H9 (cell line): ENCODE measurements around the gene COG2. TPM values are rescaled to one million over a fixed set of nuclear protein-coding genes. Genes with fewer than 3 reads are reported as not detected.

Source experiments
- DNase-seq: peaks from one replicate; pipeline ENCODE4 v3.0.0-alpha.2; 2017
- H2AFZ ChIP-seq: one replicate; pipeline ENCODE4 v1.6.1; 2013; ENCODE audit warnings: mild to moderate bottlenecking, low read length, control low read depth, moderate library complexity
- H2AK5ac ChIP-seq: 2 replicates; pipeline ENCODE4 v1.6.1; 2013; ENCODE audit warnings: low read length, control low read depth, mixed read lengths; ENCODE audit not compliant: insufficient read length
- H2BK120ac ChIP-seq: one replicate; pipeline ENCODE4 v1.6.1; 2013; ENCODE audit warnings: low read depth, mild to moderate bottlenecking, low read length, control low read depth, inconsistent platforms; ENCODE audit not compliant: poor library complexity, severe bottlenecking
- H2BK12ac ChIP-seq: 2 replicates; pipeline ENCODE4 v1.6.1; 2013; ENCODE audit warnings: low read length, control low read depth, mixed read lengths, low read depth; ENCODE audit not compliant: insufficient read length
- H2BK15ac ChIP-seq: 2 replicates; pipeline ENCODE4 v1.6.1; 2013; ENCODE audit warnings: low read depth, low read length, control low read depth
- H2BK20ac ChIP-seq: one replicate; pipeline ENCODE4 v1.6.1; 2013; ENCODE audit warnings: low read depth, mild to moderate bottlenecking, low read length, control low read depth, inconsistent platforms; ENCODE audit not compliant: poor library complexity, severe bottlenecking
- H2BK5ac ChIP-seq: 2 replicates; pipeline ENCODE4 v1.6.1; 2013; ENCODE audit warnings: low read length, control low read depth, mixed read lengths; ENCODE audit not compliant: insufficient read length
- H3K14ac ChIP-seq: 2 replicates; pipeline ENCODE4 v1.6.1; 2013; ENCODE audit warnings: low read length, control low read depth; ENCODE audit not compliant: insufficient read depth
- H3K18ac ChIP-seq: 2 replicates; pipeline ENCODE4 v1.6.1; 2013; ENCODE audit warnings: low read depth, mild to moderate bottlenecking, mixed read lengths, low read length, control low read depth; ENCODE audit not compliant: insufficient read length
- H3K23ac ChIP-seq: 2 replicates; pipeline ENCODE4 v1.6.1; 2013; ENCODE audit warnings: low read length, control low read depth, mixed read lengths, low read depth; ENCODE audit not compliant: insufficient read length
- H3K23me2 ChIP-seq: 2 replicates; pipeline ENCODE4 v1.6.1; 2013; ENCODE audit warnings: low read depth, mild to moderate bottlenecking, mixed read lengths, low read length, control low read depth; ENCODE audit not compliant: insufficient read length, poor library complexity, severe bottlenecking
- H3K27ac ChIP-seq: 2 replicates; pipeline ENCODE4 v1.5.1; 2013; ENCODE audit warnings: low read length, control low read depth, mixed read lengths, low read depth; ENCODE audit not compliant: insufficient read length
- H3K27me3 ChIP-seq: 2 replicates; pipeline ENCODE4 v1.6.1; 2013; ENCODE audit warnings: low read length, control low read depth, inconsistent platforms; ENCODE audit not compliant: insufficient read depth
- H3K4ac ChIP-seq: 2 replicates; pipeline ENCODE4 v1.6.1; 2013; ENCODE audit warnings: low read depth, mild to moderate bottlenecking, control low read depth, inconsistent platforms, low read length, moderate library complexity
- H3K4me1 ChIP-seq: 2 replicates; pipeline ENCODE4 v1.6.1; 2013; ENCODE audit warnings: low read length, control low read depth, inconsistent platforms; ENCODE audit not compliant: insufficient read depth
- H3K4me2 ChIP-seq: 2 replicates; pipeline ENCODE4 v1.6.1; 2013; ENCODE audit warnings: low read length, control low read depth, mixed read lengths; ENCODE audit not compliant: insufficient read length, insufficient read depth
- H3K56ac ChIP-seq: 2 replicates; pipeline ENCODE4 v1.6.1; 2013; ENCODE audit warnings: low read depth, mild to moderate bottlenecking, mixed read lengths, low read length, control low read depth; ENCODE audit not compliant: insufficient read length
- H3K79me1 ChIP-seq: 2 replicates; pipeline ENCODE4 v1.6.1; 2013; ENCODE audit warnings: low read depth, mild to moderate bottlenecking, moderate library complexity, low read length, control low read depth, inconsistent platforms; ENCODE audit not compliant: insufficient read depth, poor library complexity, severe bottlenecking
- H3K79me2 ChIP-seq: 2 replicates; pipeline ENCODE4 v1.6.1; 2013; ENCODE audit warnings: low read length, control low read depth, inconsistent platforms; ENCODE audit not compliant: insufficient read depth
- H3K9ac ChIP-seq: 2 replicates; pipeline ENCODE4 v1.6.1; 2013; ENCODE audit warnings: low read length, control low read depth, mixed read lengths; ENCODE audit not compliant: insufficient read length; ENCODE audit errors: extremely low read depth
- H3K9me3 ChIP-seq: one replicate; pipeline ENCODE4 v1.6.1; 2013; ENCODE audit warnings: low read depth, low read length, inconsistent platforms; ENCODE audit not compliant: control insufficient read depth
- H3T11ph ChIP-seq: one replicate; pipeline ENCODE4 v1.6.1; 2013; ENCODE audit warnings: mild to moderate bottlenecking, low read length, control low read depth, inconsistent platforms
- H4K20me1 ChIP-seq: one replicate; pipeline ENCODE4 v1.6.1; 2013; ENCODE audit not compliant: control insufficient read depth, insufficient read length, insufficient read depth
- H4K5ac ChIP-seq: 2 replicates; pipeline ENCODE4 v1.6.1; 2013; ENCODE audit warnings: low read depth, mild to moderate bottlenecking, mixed read lengths, low read length, control low read depth; ENCODE audit not compliant: insufficient read length
- H4K8ac ChIP-seq: replicated peaks from 2 replicates; pipeline ENCODE4 v1.6.1; 2013; ENCODE audit warnings: low read length, control low read depth, mixed read lengths, low read depth; ENCODE audit not compliant: insufficient read length
- H4K91ac ChIP-seq: 2 replicates; pipeline ENCODE4 v1.6.1; 2013; ENCODE audit warnings: low read depth, mild to moderate bottlenecking, moderate library complexity, mixed read lengths, low read length, control low read depth; ENCODE audit not compliant: insufficient read length
- H3K27ac Mint-ChIP-seq, 3 experiments: 2 replicates in 2 of 3; 3 replicates in 1 of 3; pipeline ENCODE4 v1.8.0; 2020 to 2021; ENCODE audit warnings: mixed read lengths in 3 of 3, mild to moderate bottlenecking in 1 of 3, moderate library complexity in 1 of 3
- H3K27me3 Mint-ChIP-seq: 2 replicates; pipeline ENCODE4 v1.8.0; 2021; ENCODE audit warnings: low read depth, mild to moderate bottlenecking, moderate library complexity, mixed read lengths
- H3K36me3 Mint-ChIP-seq, 3 experiments: 2 replicates in 2 of 3; 3 replicates in 1 of 3; pipeline ENCODE4 v1.8.0; 2020 to 2021; ENCODE audit warnings: low read depth in 3 of 3, mixed read lengths in 3 of 3; ENCODE audit not compliant: insufficient read depth in 1 of 3
- H3K4me1 Mint-ChIP-seq, 2 experiments: 2 replicates each; pipeline ENCODE4 v1.8.0; 2020; ENCODE audit warnings: mixed read lengths in 2 of 2
- H3K4me3 Mint-ChIP-seq, 2 experiments: 2 replicates in 1 of 2; 3 replicates in 1 of 2; pipeline ENCODE4 v1.8.0; 2020 to 2021; ENCODE audit warnings: mild to moderate bottlenecking in 2 of 2, mixed read lengths in 2 of 2, moderate library complexity in 1 of 2
- H3K9me3 Mint-ChIP-seq, 2 experiments: 2 replicates in 1 of 2; 3 replicates in 1 of 2; pipeline ENCODE4 v1.8.0; 2020; ENCODE audit warnings: mild to moderate bottlenecking in 2 of 2, mixed read lengths in 2 of 2, moderate library complexity in 1 of 2
- CTCF ChIP-seq: fragments of 200-600 bp; sonication (generic); conservative IDR thresholded peaks from 3 replicates; pipeline ENCODE4 v1.8.0; 2021; ENCODE audit warnings: antibody characterized with exemption, mild to moderate bottlenecking
- WGBS: extraction: QIAGEN DNeasy Blood & Tissue Kit; methylation state at CpG from one replicate; pipeline ENCODE4 v1.1.7; 2013; ENCODE audit warnings: missing lambda C conversion rate, low lambda C conversion rate, mixed read lengths; ENCODE audit not compliant: insufficient read length; ENCODE audit errors: extremely low coverage; 5-methylcytosine and 5-hydroxymethylcytosine counted together
- total RNA-seq: library from RNA; stranded (reverse); gene quantifications from 2 replicates; pipeline ENCODE4 v1.2.1, GENCODE V29; 2021

The COG2 gene
- total RNA-seq, 1 experiment from 2014 or later, result 42.2 TPM

- H3T11ph ChIP-seq, result no peak overlapping the region
- H4K91ac ChIP-seq, result no peak overlapping the region
- no peak overlapping the region; a peak in 1 of 7 replicates for H3K27ac Mint-ChIP-seq
- H4K20me1 ChIP-seq, result no peaks in the 10 kb centered on the region
- H3K18ac ChIP-seq, result no peak overlapping the region
- no peak overlapping the region for H3K56ac ChIP-seq
- H3K4ac ChIP-seq, result no peak overlapping the region
- H3K27me3 Mint-ChIP-seq, result peaks cover 28% of the 10 kb centered on the region
- H3K14ac ChIP-seq, result no peak overlapping the region
- WGBS, result no CpG with 5 or more reads among the region's 16 CpGs
- H4K8ac ChIP-seq, result no peak overlapping the region
- no peak overlapping the region for H2AFZ ChIP-seq
- no peak overlapping the region for H2BK20ac ChIP-seq
- no peaks in the 10 kb centered on the region for H3K27me3 ChIP-seq
- no peak overlapping the region for H2AK5ac ChIP-seq
- no peak overlapping the region for H3K4me2 ChIP-seq
- H2BK5ac ChIP-seq, result no peak overlapping the region
- no peaks in the 10 kb centered on the region for H3K9me3 ChIP-seq
- no peak overlapping the region for H3K9ac ChIP-seq
- H4K5ac ChIP-seq, result no peak overlapping the region
- no peaks in the 10 kb centered on the region for H3K9me3 Mint-ChIP-seq
- no peaks in the 10 kb centered on the region for H3K79me2 ChIP-seq
- no peak overlapping the region for H3K27ac ChIP-seq
- peaks cover 9 to 17% of the 10 kb centered on the region in 2 experiments; a peak in 3 of 4 replicates for H3K4me1 Mint-ChIP-seq
- H3K23ac ChIP-seq, result no peak overlapping the region
- no peak overlapping the region for H2BK120ac ChIP-seq
- H3K4me1 ChIP-seq, result no peaks in the 10 kb centered on the region
- no peak overlapping the region for H2BK12ac ChIP-seq
- no peak for TF ChIP-seq CTCF
- H3K36me3 Mint-ChIP-seq, result no peaks in the 10 kb centered on the region
- no peak for DNase-seq
- no peak overlapping the region for H2BK15ac ChIP-seq
- no peaks in the 10 kb centered on the region for H3K79me1 ChIP-seq
- H3K4me3 Mint-ChIP-seq, result no peak overlapping the region
- H3K23me2 ChIP-seq, result no peaks in the 10 kb centered on the region
These were observed 66.6 kb downstream of the COG2 start for GRCh38 chr1:230708631-230709580.
